HL-60 (cell line): Measurements from ENCODE around the gene ANKRD44.

Source experiments
- DNase-seq, 2 experiments: peaks; one replicate each; pipeline ENCODE4 v3.0.0-alpha.2; 2010 to 2020; ENCODE audit warnings: low read depth in 1 of 2, low spot score in 1 of 2
- H3K27ac ChIP-seq: fragments of 250-450 bp; sonication (Bioruptor Pico); replicated peaks from 2 replicates; pipeline ENCODE4 v1.5.1; 2020; ENCODE audit warnings: mild to moderate bottlenecking, moderate library complexity
- H3K27me3 ChIP-seq: fragments of 250-450 bp; sonication (Bioruptor Pico); 2 replicates; pipeline ENCODE4 v1.5.1; 2021; ENCODE audit warnings: mild to moderate bottlenecking, moderate library complexity; ENCODE audit not compliant: insufficient read depth, poor library complexity, severe bottlenecking
- H3K4me3 ChIP-seq: replicated peaks from 2 replicates; pipeline ENCODE4 v1.5.1; 2011; ENCODE audit warnings: mild to moderate bottlenecking, control low read depth, low read length; ENCODE audit not compliant: insufficient read depth
- GABPA ChIP-seq: IDR thresholded peaks from 2 replicates; pipeline ENCODE4 v1.6.1; 2012; ENCODE audit warnings: low read depth
- POLR2AphosphoS5 ChIP-seq: IDR thresholded peaks from 2 replicates; pipeline ENCODE4 v1.6.1; 2012; ENCODE audit warnings: low read depth
- SPI1 ChIP-seq: IDR thresholded peaks from 2 replicates; pipeline ENCODE4 v1.6.1; 2012; ENCODE audit warnings: low read depth, mild to moderate bottlenecking, borderline replicate concordance
- TF ChIP-seq, protein P1 (sequence below): IDR thresholded peaks from 2 replicates; pipeline ENCODE4 v1.6.1; 2012; ENCODE audit warnings: low read depth; ENCODE audit not compliant: insufficient replicate concordance
- TF ChIP-seq, protein P2 (sequence below): IDR thresholded peaks from one replicate; pipeline ENCODE4 v1.5.1; 2011; ENCODE audit warnings: low read length, control low read depth, inconsistent platforms; ENCODE audit not compliant: insufficient read depth

The ANKRD44 gene

DNA sequence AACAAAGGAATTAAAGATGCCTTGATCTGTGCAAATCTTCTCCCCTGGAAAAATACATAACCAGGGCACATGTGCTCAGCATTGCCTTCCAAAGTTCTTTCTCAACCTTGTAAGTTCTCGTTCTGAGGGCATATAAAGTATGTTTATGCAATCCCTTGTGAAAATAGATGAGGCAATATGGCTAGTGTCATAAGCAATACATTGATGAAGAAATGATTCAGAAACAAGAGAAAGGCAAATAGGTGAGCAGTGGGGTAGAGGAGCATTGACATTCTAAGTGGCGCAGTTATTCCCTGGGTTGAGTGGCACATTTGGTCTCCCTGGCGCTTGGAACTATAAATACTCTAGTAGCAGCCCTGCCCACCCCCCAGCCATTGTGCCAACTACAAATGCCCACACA is 326.6 kb downstream of the ANKRD44 start:
- TF ChIP-seq GABPA (no peak), SPI1 (no peak; the same call in 1 of the 2 replicates), POLR2AphosphoS5 (peak; percentile 67; the same call in 1 of the 2 replicates)
- TF ChIP-seq, protein P1, sequence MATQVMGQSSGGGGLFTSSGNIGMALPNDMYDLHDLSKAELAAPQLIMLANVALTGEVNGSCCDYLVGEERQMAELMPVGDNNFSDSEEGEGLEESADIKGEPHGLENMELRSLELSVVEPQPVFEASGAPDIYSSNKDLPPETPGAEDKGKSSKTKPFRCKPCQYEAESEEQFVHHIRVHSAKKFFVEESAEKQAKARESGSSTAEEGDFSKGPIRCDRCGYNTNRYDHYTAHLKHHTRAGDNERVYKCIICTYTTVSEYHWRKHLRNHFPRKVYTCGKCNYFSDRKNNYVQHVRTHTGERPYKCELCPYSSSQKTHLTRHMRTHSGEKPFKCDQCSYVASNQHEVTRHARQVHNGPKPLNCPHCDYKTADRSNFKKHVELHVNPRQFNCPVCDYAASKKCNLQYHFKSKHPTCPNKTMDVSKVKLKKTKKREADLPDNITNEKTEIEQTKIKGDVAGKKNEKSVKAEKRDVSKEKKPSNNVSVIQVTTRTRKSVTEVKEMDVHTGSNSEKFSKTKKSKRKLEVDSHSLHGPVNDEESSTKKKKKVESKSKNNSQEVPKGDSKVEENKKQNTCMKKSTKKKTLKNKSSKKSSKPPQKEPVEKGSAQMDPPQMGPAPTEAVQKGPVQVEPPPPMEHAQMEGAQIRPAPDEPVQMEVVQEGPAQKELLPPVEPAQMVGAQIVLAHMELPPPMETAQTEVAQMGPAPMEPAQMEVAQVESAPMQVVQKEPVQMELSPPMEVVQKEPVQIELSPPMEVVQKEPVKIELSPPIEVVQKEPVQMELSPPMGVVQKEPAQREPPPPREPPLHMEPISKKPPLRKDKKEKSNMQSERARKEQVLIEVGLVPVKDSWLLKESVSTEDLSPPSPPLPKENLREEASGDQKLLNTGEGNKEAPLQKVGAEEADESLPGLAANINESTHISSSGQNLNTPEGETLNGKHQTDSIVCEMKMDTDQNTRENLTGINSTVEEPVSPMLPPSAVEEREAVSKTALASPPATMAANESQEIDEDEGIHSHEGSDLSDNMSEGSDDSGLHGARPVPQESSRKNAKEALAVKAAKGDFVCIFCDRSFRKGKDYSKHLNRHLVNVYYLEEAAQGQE = peak; percentile 61
- TF ChIP-seq, protein P2, sequence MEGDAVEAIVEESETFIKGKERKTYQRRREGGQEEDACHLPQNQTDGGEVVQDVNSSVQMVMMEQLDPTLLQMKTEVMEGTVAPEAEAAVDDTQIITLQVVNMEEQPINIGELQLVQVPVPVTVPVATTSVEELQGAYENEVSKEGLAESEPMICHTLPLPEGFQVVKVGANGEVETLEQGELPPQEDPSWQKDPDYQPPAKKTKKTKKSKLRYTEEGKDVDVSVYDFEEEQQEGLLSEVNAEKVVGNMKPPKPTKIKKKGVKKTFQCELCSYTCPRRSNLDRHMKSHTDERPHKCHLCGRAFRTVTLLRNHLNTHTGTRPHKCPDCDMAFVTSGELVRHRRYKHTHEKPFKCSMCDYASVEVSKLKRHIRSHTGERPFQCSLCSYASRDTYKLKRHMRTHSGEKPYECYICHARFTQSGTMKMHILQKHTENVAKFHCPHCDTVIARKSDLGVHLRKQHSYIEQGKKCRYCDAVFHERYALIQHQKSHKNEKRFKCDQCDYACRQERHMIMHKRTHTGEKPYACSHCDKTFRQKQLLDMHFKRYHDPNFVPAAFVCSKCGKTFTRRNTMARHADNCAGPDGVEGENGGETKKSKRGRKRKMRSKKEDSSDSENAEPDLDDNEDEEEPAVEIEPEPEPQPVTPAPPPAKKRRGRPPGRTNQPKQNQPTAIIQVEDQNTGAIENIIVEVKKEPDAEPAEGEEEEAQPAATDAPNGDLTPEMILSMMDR = no peak
- H3K27me3 ChIP-seq = no peaks in the 10 kb centered on the region
- H3K4me3 ChIP-seq = no peak overlapping the region
- DNase-seq = peak; percentile 73 to 76
- peak overlapping the region; percentile 80 for H3K27ac ChIP-seq

DNA sequence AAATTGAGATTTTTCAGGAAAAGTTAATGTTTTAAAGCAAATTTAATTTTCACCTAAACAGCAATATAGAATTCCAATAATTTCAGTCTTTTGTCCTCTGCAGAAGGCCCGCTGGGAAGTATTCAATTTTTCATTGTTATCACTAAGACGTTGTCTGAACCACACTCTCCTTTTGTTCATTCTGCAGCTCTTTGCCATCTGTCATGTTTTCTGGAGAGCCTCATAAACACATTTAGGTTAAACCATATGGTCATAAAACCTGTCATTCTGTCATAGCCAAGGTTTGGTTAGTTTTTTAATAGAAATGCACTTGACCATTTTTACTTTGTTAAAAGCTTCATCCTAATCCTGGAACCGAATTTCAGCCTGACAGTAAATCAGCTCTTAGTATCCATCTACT is 330.1 kb downstream of the ANKRD44 start:
- Histone ChIP-seq H3K27ac (no peak overlapping the region), H3K27me3 (no peaks in the 10 kb centered on the region), H3K4me3 (no peak overlapping the region)
- no peak for DNase-seq
- TF ChIP-seq POLR2AphosphoS5 = no peak
- TF ChIP-seq GABPA = no peak
- TF ChIP-seq, protein P2 = no peak
- TF ChIP-seq, protein P1 = no peak

DNA sequence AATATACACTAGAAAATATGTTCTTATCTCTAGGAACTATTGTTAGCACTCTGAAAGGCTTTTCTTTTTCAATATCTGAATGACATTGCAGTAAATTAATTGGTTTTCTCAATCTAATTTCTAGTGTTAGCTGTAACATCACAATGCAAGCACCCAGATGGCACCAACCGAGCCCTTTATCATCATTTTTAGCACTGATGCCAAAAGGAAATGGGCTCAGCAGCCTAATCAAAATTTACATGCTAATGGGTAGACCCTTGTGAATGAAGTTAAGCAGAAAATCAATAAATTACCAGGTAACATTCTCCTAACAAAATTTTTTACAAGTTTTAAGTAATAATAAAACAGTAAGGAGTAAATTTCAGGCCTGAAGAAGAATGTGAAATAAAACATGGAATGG is 330.6 kb downstream of the ANKRD44 start:
- Histone ChIP-seq H3K27me3 (no peaks in the 10 kb centered on the region), H3K27ac (no peak overlapping the region), H3K4me3 (no peak overlapping the region)
- no peak for DNase-seq
- TF ChIP-seq SPI1 (no peak), POLR2AphosphoS5 (no peak), GABPA (no peak)
- TF ChIP-seq, protein P2 = no peak
- TF ChIP-seq, protein P1 = no peak
